HUES48 (cell line): ENCODE measurements around the gene RNF208.
A peak's percentile ranks its signal among the peaks of the same experiment; 100 is the strongest.

Experiments used
- H3K27ac ChIP-seq: one replicate; pipeline ENCODE4 v1.7.0; 2013; ENCODE audit warnings: low read depth, low read length, inconsistent platforms
- H3K27me3 ChIP-seq: 2 replicates; pipeline ENCODE4 v1.6.1; 2013; ENCODE audit warnings: mild to moderate bottlenecking, low read length; ENCODE audit not compliant: control insufficient read depth, insufficient read depth
- H3K36me3 ChIP-seq: 2 replicates; pipeline ENCODE4 v1.6.1; 2013; ENCODE audit warnings: low read length; ENCODE audit not compliant: control insufficient read depth, insufficient read depth
- H3K4me1 ChIP-seq: 2 replicates; pipeline ENCODE4 v1.6.1; 2013; ENCODE audit warnings: mild to moderate bottlenecking, low read length; ENCODE audit not compliant: control insufficient read depth, insufficient read depth
- H3K4me3 ChIP-seq: 2 replicates; pipeline ENCODE4 v1.5.1; 2013; ENCODE audit warnings: mild to moderate bottlenecking, low read depth, low read length
- H3K9ac ChIP-seq: 2 replicates; pipeline ENCODE4 v1.6.1; 2013; ENCODE audit warnings: mild to moderate bottlenecking, low read depth, low read length, moderate library complexity
- H3K9me3 ChIP-seq: 2 replicates; pipeline ENCODE4 v1.6.1; 2013; ENCODE audit warnings: low read length; ENCODE audit not compliant: control insufficient read depth, insufficient read depth

RNF208 gene

DNA sequence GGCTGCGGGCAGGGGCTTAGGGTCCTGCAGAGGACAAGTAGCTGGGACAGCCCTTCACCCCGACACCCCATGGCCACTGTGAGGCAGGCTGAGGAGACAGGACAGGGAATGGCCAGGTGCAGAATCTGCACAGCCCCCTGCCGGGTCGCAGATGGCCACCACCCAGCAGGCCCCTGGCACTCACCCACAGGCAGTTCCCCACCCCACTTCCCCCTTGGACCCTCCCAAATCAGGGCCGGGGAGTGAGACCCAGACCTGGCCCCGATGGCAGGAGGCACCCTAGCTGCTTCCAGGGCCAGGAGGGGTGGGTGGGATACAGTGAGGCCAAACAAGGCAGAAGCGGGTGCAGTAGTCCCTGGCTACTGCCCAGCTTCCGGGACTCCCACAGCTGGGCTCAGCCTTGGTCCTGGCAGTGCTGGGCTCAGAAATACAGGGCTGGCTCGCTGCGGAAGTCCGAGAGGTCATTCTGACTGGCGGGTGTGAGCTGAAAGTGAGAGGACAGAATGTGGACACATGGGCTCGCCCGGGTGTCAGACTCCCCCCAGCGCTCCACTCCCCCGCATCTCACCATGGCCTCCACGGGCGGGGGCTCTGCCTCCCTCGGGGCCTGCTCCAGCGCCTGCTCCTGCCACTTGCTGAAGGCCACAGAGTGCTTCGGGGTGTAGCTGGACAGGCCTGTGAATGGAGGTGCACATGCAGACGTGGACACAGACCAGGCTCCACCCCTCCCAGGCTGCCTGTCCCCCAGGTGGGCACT is 30.2 kb downstream of the RNF208 start:
- Histone ChIP-seq H3K9ac (no peak overlapping the region), H3K27me3 (no peaks in the 10 kb centered on the region), H3K9me3 (no peaks in the 10 kb centered on the region), H3K4me3 (no peak overlapping the region), H3K36me3 (peaks cover 25% of the 10 kb centered on the region; the same call in 1 of the 2 replicates), H3K4me1 (0 out of 2 replicates have a peak, but pooled peaks cover 4% of the 10 kb centered on the region), H3K27ac (no peak overlapping the region)

DNA sequence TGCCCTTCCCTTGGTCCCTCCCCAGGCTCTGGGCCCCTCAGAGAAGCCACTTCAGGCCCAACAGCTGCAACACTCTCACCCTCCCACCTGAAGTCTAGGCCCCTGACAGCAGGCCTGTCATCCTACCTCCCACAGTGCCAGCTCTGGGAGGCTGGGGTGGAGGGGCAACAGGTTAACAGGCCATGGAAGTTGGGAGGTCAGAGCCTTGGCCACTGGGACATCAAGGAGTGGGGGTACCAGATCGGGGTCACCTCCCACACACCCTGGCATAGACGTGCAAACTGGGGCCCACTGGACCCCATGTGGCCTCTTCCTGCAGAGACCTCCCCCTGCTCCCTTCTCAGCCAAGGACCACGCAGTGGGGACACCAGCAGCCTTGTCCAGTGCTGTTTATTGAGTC is 30.8 kb downstream of the RNF208 start:
- H3K27ac ChIP-seq, result no peak overlapping the region

DNA sequence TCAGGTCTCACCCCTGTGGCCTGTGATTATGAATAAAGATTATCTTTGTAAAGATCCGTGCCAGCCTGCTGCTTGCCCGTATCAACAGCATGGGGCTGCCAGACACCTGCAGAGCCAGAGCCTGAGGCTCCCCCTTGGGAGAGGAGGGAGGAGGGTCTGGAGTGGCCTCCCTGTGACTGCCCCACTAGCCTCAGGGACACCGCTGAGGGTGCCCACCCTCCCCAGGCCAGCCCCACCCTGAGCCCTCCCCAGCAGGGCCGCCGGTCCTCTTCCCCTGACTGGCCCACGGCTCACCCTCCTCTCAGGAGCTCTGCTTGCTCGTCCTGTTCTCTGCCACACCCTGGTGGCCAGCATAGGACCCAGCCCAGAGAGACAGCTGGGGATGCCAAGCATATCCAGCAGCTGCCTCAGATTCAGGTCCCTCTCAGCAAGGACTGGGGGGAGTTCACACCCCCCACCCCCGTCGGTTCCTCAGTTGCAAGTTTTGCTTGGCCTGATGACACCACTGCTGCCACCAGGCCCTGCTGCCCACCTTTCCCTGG is 31.7 kb downstream of the RNF208 start:
- Histone ChIP-seq H3K4me3 (no peak overlapping the region), H3K9ac (no peak overlapping the region), H3K36me3 (peaks cover 40% of the 10 kb centered on the region; the same call in 1 of the 2 replicates), H3K4me1 (0 out of 2 replicates have a peak, but pooled peaks cover 4% of the 10 kb centered on the region), H3K9me3 (no peaks in the 10 kb centered on the region), H3K27me3 (no peaks in the 10 kb centered on the region), H3K27ac (no peak overlapping the region)

More for the DNA sequence above, 30.8 kb downstream of the RNF208 start:
- H3K9me3 ChIP-seq, result no peaks in the 10 kb centered on the region
- H3K4me1 ChIP-seq, result 0 out of 2 replicates have a peak, but pooled peaks cover 4% of the 10 kb centered on the region
- H3K36me3 ChIP-seq, result peaks cover 31% of the 10 kb centered on the region; the same call in 1 of the 2 replicates
- H3K9ac ChIP-seq, result no peak overlapping the region
- no peaks in the 10 kb centered on the region for H3K27me3 ChIP-seq
- H3K4me3 ChIP-seq, result no peak overlapping the region

DNA sequence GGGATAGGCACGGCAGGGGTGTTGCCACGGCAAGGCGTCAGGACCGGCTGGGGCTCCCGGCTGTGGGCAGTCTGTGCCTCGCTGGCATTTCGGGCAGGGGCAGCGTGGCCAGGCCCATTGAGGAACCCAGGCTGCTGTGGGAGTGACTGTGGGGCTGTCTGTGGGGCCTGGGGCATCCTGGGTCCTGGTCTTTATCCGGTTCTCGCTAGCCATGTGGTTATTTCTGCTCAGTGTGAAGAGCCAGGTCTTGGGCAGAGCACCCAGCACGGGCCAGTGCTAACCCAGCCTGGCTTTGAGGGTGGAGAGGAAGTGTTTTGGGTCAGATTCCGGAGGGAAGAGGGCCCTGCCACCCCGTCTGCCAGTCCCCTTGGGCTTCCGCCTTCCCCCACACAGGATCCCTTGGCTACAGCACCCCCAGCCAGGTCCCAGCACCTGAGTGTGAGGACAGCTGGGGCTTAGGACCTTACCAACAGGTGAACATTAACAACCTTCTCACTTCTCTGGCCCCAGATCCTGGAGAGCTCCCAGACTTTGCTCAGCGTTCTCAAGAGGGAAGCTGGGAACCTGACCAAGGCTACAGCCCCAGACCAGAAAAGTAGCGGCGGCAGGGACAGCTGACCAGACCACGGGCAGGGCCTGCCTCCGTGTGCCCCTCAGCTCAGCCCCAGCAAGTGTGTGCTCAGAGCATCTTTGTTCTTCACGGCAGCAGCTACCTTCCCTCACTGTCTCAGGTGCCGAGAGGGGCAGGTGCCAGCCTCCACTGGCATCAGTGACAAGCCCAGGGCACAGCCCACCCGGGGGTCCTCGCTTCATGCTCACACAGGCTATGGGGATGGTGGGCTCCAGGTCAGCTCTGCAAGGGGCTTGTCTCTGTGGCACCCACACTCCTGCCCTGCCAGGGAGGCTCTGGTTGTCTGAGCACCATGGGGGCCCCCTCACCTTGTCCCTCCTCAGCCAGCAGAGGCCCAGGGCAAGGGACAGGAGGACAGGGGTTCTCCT is 32.4 kb downstream of the RNF208 start:
- Histone ChIP-seq H3K4me3 (peak overlapping the region; percentile 87), H3K36me3 (peaks cover 45% of the 10 kb centered on the region; the same call in 1 of the 2 replicates), H3K4me1 (0 out of 2 replicates have a peak, but pooled peaks cover under 1% of the 10 kb centered on the region), H3K27me3 (no peaks in the 10 kb centered on the region), H3K9me3 (no peaks in the 10 kb centered on the region), H3K9ac (peak overlapping the region; percentile 74; the same call in 1 of the 2 replicates), H3K27ac (peak overlapping the region; percentile 93)

DNA sequence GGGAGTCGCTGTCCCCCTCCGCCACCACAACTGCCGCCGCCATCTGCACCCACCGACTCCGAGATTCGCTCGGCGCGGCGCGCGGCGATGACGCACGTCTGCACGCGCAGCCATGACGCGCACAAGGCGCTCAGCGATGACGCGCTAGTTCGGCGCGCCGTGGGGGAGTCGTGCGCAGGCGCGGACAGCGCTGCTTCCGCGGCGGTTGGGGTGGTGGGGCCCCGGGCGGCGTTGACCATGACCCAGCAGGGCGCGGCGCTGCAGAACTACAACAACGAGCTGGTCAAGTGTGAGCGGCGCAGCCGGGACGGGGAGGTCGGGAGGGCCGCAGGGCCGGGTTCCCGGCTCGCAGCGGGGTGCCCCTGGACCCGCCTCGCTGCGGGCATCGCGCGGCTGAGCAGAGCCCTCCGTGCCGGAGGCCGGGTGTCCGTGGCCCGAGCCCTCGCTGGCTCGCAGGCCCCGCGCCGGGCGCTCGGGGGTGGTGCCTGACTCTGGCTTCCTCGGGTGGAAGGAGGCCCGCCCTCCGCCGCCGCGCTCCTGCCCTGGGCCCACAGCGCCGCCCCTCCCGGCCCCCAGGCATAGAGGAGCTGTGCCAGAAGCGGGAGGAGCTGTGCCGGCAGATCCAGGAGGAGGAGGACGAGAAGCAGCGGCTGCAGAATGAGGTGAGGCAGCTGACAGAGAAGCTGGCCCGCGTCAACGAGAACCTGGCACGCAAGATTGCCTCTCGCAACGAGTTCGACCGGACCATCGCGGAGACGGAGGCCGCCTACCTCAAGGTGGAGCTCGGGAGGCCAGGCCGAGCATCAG is 33.3 kb downstream of the RNF208 start, which contains the start of the genes ANAPC2 and SSNA1:
Gene ANAPC2, minus strand, starts transcription at position 71 of the 807 bp plus-strand sequence. Its CDS starts 28 bp downstream, at position 43.
Gene SSNA1, plus strand, starts transcription at position 187 of the 807 bp plus-strand sequence. Its CDS starts 51 bp downstream, at position 238.
- peak within 1 kb of the TSS; percentile 93 for H3K27ac ChIP-seq
- peaks cover 53% of the 10 kb centered on the region for H3K36me3 ChIP-seq
- no peaks in the 10 kb centered on the region for H3K27me3 ChIP-seq
- no peaks in the 10 kb centered on the region for H3K9me3 ChIP-seq
- peak within 1 kb of the TSS; percentile 87 for H3K4me3 ChIP-seq
- no peaks in the 10 kb centered on the region for H3K4me1 ChIP-seq
- peak within 1 kb of the TSS; percentile 74 for H3K9ac ChIP-seq

DNA sequence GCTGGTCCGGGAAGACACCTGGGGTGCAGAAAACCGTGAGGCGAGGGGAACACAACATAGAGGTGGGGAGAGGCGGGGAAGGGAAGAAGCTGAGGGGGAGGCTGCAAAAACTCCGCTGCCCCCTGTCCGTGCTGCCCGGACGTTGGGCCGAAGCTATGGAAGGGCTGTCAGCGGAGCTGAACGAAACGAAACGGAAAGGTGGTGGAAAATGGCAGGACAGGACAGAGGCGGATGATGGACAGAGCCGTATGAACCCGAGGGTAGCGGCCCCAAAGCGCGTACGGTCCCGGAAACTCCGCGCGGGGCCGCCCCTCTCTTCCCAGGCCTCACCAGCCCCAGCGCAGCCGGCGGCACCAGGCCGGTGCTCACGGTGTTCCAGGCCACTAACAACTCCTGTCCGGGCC is 34.0 kb downstream of the RNF208 start:
- Histone ChIP-seq H3K4me1 (no peaks in the 10 kb centered on the region), H3K27me3 (no peaks in the 10 kb centered on the region), H3K36me3 (peaks cover 59% of the 10 kb centered on the region), H3K4me3 (peak overlapping the region; percentile 87), H3K9ac (peak overlapping the region; percentile 54; the same call in 1 of the 2 replicates), H3K9me3 (no peaks in the 10 kb centered on the region), H3K27ac (peak overlapping the region; percentile 93)

DNA sequence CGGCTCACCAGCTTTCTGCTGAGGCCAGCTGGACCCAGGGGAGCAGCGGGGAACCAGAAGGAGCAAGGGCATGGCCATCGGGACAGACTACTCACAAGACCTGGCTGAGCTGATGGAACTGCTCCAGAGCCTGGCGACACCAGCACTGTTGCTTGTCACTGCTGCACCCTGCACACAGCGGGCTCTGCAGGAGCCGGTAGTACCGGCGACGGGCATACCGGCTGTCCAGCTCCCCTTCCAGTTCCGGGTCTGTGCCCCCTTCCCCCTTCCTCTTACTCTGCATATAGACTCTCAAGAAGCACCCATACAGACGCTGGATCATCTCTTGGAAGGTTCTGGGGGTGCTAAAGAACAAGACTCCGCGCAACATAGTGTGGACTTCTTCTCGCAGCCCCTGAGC is 34.7 kb downstream of the RNF208 start:
- Histone ChIP-seq H3K4me1 (no peaks in the 10 kb centered on the region), H3K4me3 (peak overlapping the region; percentile 87), H3K9ac (no peak overlapping the region), H3K27me3 (no peaks in the 10 kb centered on the region), H3K36me3 (peaks cover 66% of the 10 kb centered on the region), H3K27ac (no peak overlapping the region), H3K9me3 (no peaks in the 10 kb centered on the region)

DNA sequence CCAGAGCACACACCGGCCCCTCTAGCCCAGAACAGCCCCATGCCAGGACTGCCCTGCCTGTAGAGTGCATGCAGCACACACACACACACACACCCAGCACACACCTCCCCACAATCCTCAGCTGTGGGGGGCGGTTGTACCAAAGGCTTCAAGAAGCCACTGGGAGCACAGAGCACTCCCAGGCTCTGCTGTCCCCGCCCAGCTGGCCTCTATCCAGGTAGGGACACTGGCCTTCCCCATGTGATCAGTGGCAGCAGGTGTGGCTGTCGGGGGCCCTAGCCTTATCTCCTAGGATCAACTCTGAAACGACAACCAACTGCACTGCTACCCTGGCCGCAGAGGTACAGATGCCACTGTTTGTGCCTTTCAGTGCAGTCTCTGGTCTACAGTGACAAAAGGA is 35.7 kb downstream of the RNF208 start:
- Histone ChIP-seq H3K36me3 (peaks cover 63% of the 10 kb centered on the region), H3K4me1 (no peaks in the 10 kb centered on the region), H3K27ac (no peak overlapping the region), H3K4me3 (no peak overlapping the region), H3K27me3 (no peaks in the 10 kb centered on the region), H3K9me3 (no peaks in the 10 kb centered on the region), H3K9ac (no peak overlapping the region)

DNA sequence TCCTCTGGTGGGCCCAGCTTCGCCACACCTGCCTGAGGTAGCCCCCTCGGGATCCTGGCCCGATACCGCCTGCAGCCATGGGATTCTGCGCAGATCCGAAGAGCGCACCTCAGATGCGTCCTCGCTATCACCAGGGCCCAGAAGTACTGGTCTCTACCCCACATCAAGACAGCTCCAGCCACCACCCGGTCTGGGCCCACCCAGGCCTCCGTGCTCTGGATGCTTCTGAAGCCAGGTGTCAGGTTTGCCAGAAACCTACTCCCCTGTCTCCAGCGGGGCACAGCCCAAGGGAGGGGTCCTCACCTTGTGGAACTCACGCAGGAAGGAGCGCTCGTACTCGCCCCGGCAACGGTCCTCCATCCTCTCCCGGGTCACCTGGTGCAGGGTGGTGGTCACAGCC is 36.1 kb downstream of the RNF208 start:
- Histone ChIP-seq H3K4me3 (no peak overlapping the region), H3K27me3 (no peaks in the 10 kb centered on the region), H3K9ac (no peak overlapping the region), H3K36me3 (peaks cover 66% of the 10 kb centered on the region), H3K9me3 (no peaks in the 10 kb centered on the region), H3K4me1 (no peaks in the 10 kb centered on the region), H3K27ac (no peak overlapping the region)
